ENCODE measurements around the gene UACA.

UACA gene

GRCh38 chr15:70614221-70614620 lies 149.1 kb downstream of the UACA start:
- TF ChIP-seq ELF4 (IDR thresholded peaks at IDR 0.05) (no peak), HDGF (IDR thresholded peaks at IDR 0.05; ENCODE audit: borderline replicate concordance) (no peak), CTBP1 (IDR thresholded peaks at IDR 0.05; ENCODE audit: borderline replicate concordance) (no peak), PKNOX1 (IDR thresholded peaks at IDR 0.05) (no peak), FOXK2 (IDR thresholded peaks at IDR 0.05) (no peak), NFRKB (IDR thresholded peaks at IDR 0.05) (no peak), LEF1 (IDR thresholded peaks at IDR 0.05; ENCODE audit: borderline replicate concordance) (no peak), L3MBTL2 (conservative IDR thresholded peaks at IDR 0.05) (no peak), BHLHE40 (IDR thresholded peaks at IDR 0.05; ENCODE audit: borderline replicate concordance) (no peak), ZNF384 (IDR thresholded peaks at IDR 0.05) (no peak), FOXM1 (IDR thresholded peaks at IDR 0.05; ENCODE audit: borderline replicate concordance) (no peak), FOXA1 (IDR thresholded peaks at IDR 0.05) (no peak), ARNT (IDR thresholded peaks at IDR 0.05) (no peak), SP1 (IDR thresholded peaks at IDR 0.05) (no peak), TARDBP (IDR thresholded peaks at IDR 0.05) (no peak)
- ChIA-PET CTCF (no interaction called here), POLR2A (no interaction called here)
- DNase-seq (ENCODE audit: extremely low spot score) = no peak

GRCh38 chr15:70613271-70613670 lies 150.1 kb downstream of the UACA start:
- ChIA-PET POLR2A (no interaction called here), CTCF (no interaction called here)
- DNase-seq (ENCODE audit: extremely low spot score) = no peak
- TF ChIP-seq BHLHE40 (IDR thresholded peaks at IDR 0.05; ENCODE audit: borderline replicate concordance) (no peak), FOXK2 (IDR thresholded peaks at IDR 0.05) (no peak), PKNOX1 (IDR thresholded peaks at IDR 0.05) (no peak), FOXA1 (IDR thresholded peaks at IDR 0.05) (no peak), TARDBP (IDR thresholded peaks at IDR 0.05) (no peak), ARNT (IDR thresholded peaks at IDR 0.05) (no peak), L3MBTL2 (conservative IDR thresholded peaks at IDR 0.05) (no peak), ZNF384 (IDR thresholded peaks at IDR 0.05) (no peak), CTBP1 (IDR thresholded peaks at IDR 0.05; ENCODE audit: borderline replicate concordance) (no peak), LEF1 (IDR thresholded peaks at IDR 0.05; ENCODE audit: borderline replicate concordance) (no peak), HDGF (IDR thresholded peaks at IDR 0.05; ENCODE audit: borderline replicate concordance) (no peak), FOXM1 (IDR thresholded peaks at IDR 0.05; ENCODE audit: borderline replicate concordance) (no peak), SUZ12 (IDR thresholded peaks at IDR 0.05) (no peak), ELF4 (IDR thresholded peaks at IDR 0.05) (no peak), NFRKB (IDR thresholded peaks at IDR 0.05) (no peak), SP1 (IDR thresholded peaks at IDR 0.05) (no peak)

GRCh38 chr15:70611286-70611685 lies 152.1 kb downstream of the UACA start:
- ChIA-PET CTCF (no interaction called here), POLR2A (no interaction called here)
- DNase-seq (ENCODE audit: extremely low spot score) = no peak
- no peak for TF ChIP-seq FOXM1 (IDR thresholded peaks at IDR 0.05; ENCODE audit: borderline replicate concordance)
- TF ChIP-seq HDGF (IDR thresholded peaks at IDR 0.05; ENCODE audit: borderline replicate concordance) = no peak
- no peak for TF ChIP-seq LEF1 (IDR thresholded peaks at IDR 0.05; ENCODE audit: borderline replicate concordance)
- TF ChIP-seq NFRKB (IDR thresholded peaks at IDR 0.05) = no peak
- no peak for TF ChIP-seq TARDBP (IDR thresholded peaks at IDR 0.05)
- no peak for TF ChIP-seq ARNT (IDR thresholded peaks at IDR 0.05)
- no peak for TF ChIP-seq PKNOX1 (IDR thresholded peaks at IDR 0.05)
- no peak for TF ChIP-seq CTBP1 (IDR thresholded peaks at IDR 0.05; ENCODE audit: borderline replicate concordance)
- TF ChIP-seq BHLHE40 (IDR thresholded peaks at IDR 0.05; ENCODE audit: borderline replicate concordance) = no peak
- no peak for TF ChIP-seq L3MBTL2 (conservative IDR thresholded peaks at IDR 0.05)
- no peak for TF ChIP-seq ELF4 (IDR thresholded peaks at IDR 0.05)
- no peak for TF ChIP-seq FOXK2 (IDR thresholded peaks at IDR 0.05)
- TF ChIP-seq FOXA1 (IDR thresholded peaks at IDR 0.05) = no peak
- no peak for TF ChIP-seq ZNF384 (IDR thresholded peaks at IDR 0.05)
- TF ChIP-seq SP1 (IDR thresholded peaks at IDR 0.05) = no peak

- TF ChIP-seq L3MBTL2 (conservative IDR thresholded peaks at IDR 0.05) (no peak), LEF1 (IDR thresholded peaks at IDR 0.05; ENCODE audit: borderline replicate concordance) (no peak), SUZ12 (IDR thresholded peaks at IDR 0.05) (no peak), FOXA1 (IDR thresholded peaks at IDR 0.05) (no peak), NFRKB (IDR thresholded peaks at IDR 0.05) (no peak), FOXM1 (IDR thresholded peaks at IDR 0.05; ENCODE audit: borderline replicate concordance) (no peak), BHLHE40 (IDR thresholded peaks at IDR 0.05; ENCODE audit: borderline replicate concordance) (no peak), FOXK2 (IDR thresholded peaks at IDR 0.05) (no peak), ELF4 (IDR thresholded peaks at IDR 0.05) (no peak), TARDBP (IDR thresholded peaks at IDR 0.05) (no peak), SP1 (IDR thresholded peaks at IDR 0.05) (no peak), PKNOX1 (IDR thresholded peaks at IDR 0.05) (no peak)
- no peak for DNase-seq (ENCODE audit: extremely low spot score)
- CTCF ChIA-PET = no interaction called here
- POLR2A ChIA-PET = no interaction called here
Measured at GRCh38 chr15:70610541-70610940, 152.8 kb downstream of the UACA start.

- ChIA-PET POLR2A (no interaction called here), CTCF (interaction anchor here (0.8 kb wide), 1 partner anchor 14 kb away, joined by 4 read pairs; no protein-coding TSS in a partner anchor)
- DNase-seq (ENCODE audit: extremely low spot score) = no peak
- TF ChIP-seq ARNT (IDR thresholded peaks at IDR 0.05) (no peak), LEF1 (IDR thresholded peaks at IDR 0.05; ENCODE audit: borderline replicate concordance) (no peak), TARDBP (IDR thresholded peaks at IDR 0.05) (no peak), PKNOX1 (IDR thresholded peaks at IDR 0.05) (no peak), CTBP1 (IDR thresholded peaks at IDR 0.05; ENCODE audit: borderline replicate concordance) (no peak), FOXA1 (IDR thresholded peaks at IDR 0.05) (no peak), SP1 (IDR thresholded peaks at IDR 0.05) (no peak), BHLHE40 (IDR thresholded peaks at IDR 0.05; ENCODE audit: borderline replicate concordance) (no peak), FOXK2 (IDR thresholded peaks at IDR 0.05) (no peak)
Measured at GRCh38 chr15:70609889-70610288, 153.5 kb downstream of the UACA start.

All from HEK293T (cell line).